ENCODE results near the gene CYBC1. TPM values are rescaled to one million over a fixed set of nuclear protein-coding genes. Genes with fewer than 3 reads are reported as not detected.

CYBC1 gene
- total and polyA plus RNA-seq, 2 of the 8 experiments (the other 6 are each of a cell fraction or from before 2014, with no cell fraction given) = 74.6 to 81.4 TPM

DNA sequence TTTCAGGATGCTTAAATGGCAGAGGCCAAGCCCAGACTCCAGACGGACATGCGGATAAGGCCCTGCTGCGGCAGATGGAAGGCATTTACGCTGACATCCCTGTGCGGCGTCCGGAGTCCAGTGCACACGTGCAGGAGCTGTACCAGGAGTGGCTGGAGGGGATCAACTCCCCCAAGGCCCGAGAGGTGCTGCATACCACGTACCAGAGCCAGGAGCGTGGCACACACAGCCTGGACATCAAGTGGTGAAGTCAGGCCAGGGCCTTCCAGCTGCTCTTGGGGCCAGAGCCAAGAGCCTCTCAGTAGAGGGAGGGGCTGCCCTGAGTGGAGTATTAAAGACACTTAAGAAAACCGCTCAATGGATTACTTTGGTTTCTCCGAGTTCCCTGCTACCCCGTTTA lies 37.4 kb upstream of the CYBC1 start:
- Histone ChIP-seq H3K14ac (ENCODE audit: insufficient read length) (no peak overlapping the region), H3K23me2 (ENCODE audit: low read depth, low read length) (no peaks in the 10 kb centered on the region), H3K36me3 (ENCODE audit: control insufficient read depth in 2 of 4, insufficient read depth in 4 of 4, low read length in 3 of 4) (peaks cover 9 to 44% (median 30%) of the 10 kb centered on the region in 4 experiments; a peak in 6 of 8 replicates), H2BK5ac (ENCODE audit: low read depth, low read length) (no peak overlapping the region), H3K56ac (replicated peaks; ENCODE audit: insufficient read length, low read depth, low read length) (no peak overlapping the region), H4K91ac (replicated peaks; ENCODE audit: insufficient read length, low read length) (no peak overlapping the region), H3K4me3 (ENCODE audit: extremely low read depth in 1 of 4, insufficient read depth in 2 of 4, low read depth in 3 of 4, low read length in 4 of 4) (no peak overlapping the region), H2BK120ac (replicated peaks; ENCODE audit: low read depth, low read length) (no peak overlapping the region), H3K4me1 (replicated peaks in 1 of 4; ENCODE audit: control insufficient read depth in 3 of 4, insufficient read depth in 4 of 4, low read length in 3 of 4) (no peaks in the 10 kb centered on the region), H3K27me3 (replicated peaks in 1 of 4; ENCODE audit: control insufficient read depth in 3 of 4, extremely low read depth in 1 of 4, insufficient read depth in 3 of 4, low read length in 3 of 4) (no peaks in the 10 kb centered on the region), H2AFZ (ENCODE audit: low read length) (no peak overlapping the region), H3K4ac (replicated peaks; ENCODE audit: insufficient read length, low read depth, low read length) (no peak overlapping the region), H4K5ac (ENCODE audit: insufficient read length, low read depth, low read length) (no peak overlapping the region), H2AK5ac (ENCODE audit: low read depth, low read length) (no peak overlapping the region), H4K20me1 (replicated peaks in 1 of 2; ENCODE audit: control insufficient read depth in 1 of 2, insufficient read depth in 2 of 2, low read length in 2 of 2) (peaks cover 0 to 4% of the 10 kb centered on the region in 2 experiments), H3K18ac (ENCODE audit: extremely low read depth, low read length) (no peak overlapping the region), H4K8ac (ENCODE audit: extremely low read depth, insufficient read depth, low read length) (no peak overlapping the region), H3K9ac (replicated peaks in 1 of 4; ENCODE audit: extremely low read depth in 1 of 4, low read depth in 3 of 4, low read length in 3 of 4) (no peak overlapping the region), H3K27ac (ENCODE audit: low read depth, low read length) (no peak overlapping the region), H2BK20ac (ENCODE audit: low read length) (no peak overlapping the region), H3K4me2 (ENCODE audit: insufficient read depth in 1 of 2, low read depth in 2 of 2, low read length in 2 of 2) (no peak overlapping the region), H3K79me2 (ENCODE audit: control insufficient read depth in 1 of 2, insufficient read depth in 2 of 2, low read length in 2 of 2) (no peaks in the 10 kb centered on the region), H2BK12ac (ENCODE audit: low read depth, low read length) (no peak overlapping the region), H3K79me1 (ENCODE audit: low read depth, low read length) (no peaks in the 10 kb centered on the region), H3K9me3 (ENCODE audit: insufficient read depth in 2 of 2, low read depth in 1 of 2, low read length in 1 of 2) (no peaks in the 10 kb centered on the region), H2BK15ac (ENCODE audit: low read length) (no peak overlapping the region), H3K23ac (ENCODE audit: insufficient read length) (no peak overlapping the region)
- CTCF ChIA-PET (ENCODE audit: partially characterized antibody) = interaction anchor here (1.3 to 1.6 kb wide), 2 partner anchors 65 to 66 kb away, joined by 3 to 7 read pairs; no protein-coding TSS in a partner anchor
- POLR2A ChIA-PET (ENCODE audit: partially characterized antibody) = no interaction called here
- no peak for DNase-seq (ENCODE audit: low read depth in 1 of 2, low spot score in 2 of 2)
- FAIRE-seq = no peak
- no peak for TF ChIP-seq KDM1A (IDR thresholded peaks at IDR 0.05; ENCODE audit: borderline replicate concordance, low read length)
- no peak for TF ChIP-seq TAF1 (IDR thresholded peaks at IDR 0.05; ENCODE audit: low read depth, low read length)
- no peak for TF ChIP-seq USF2 (IDR thresholded peaks at IDR 0.05; ENCODE audit: low read length)
- TF ChIP-seq FOSL1 (IDR thresholded peaks at IDR 0.05; ENCODE audit: insufficient read depth, low read depth, low read length) = no peak
- no peak for TF ChIP-seq SIRT6 (IDR thresholded peaks at IDR 0.05; ENCODE audit: low read length)
- no peak for TF ChIP-seq RFX5 (IDR thresholded peaks at IDR 0.05; ENCODE audit: borderline replicate concordance, low read depth, low read length)
- TF ChIP-seq POLR2A (IDR thresholded peaks at IDR 0.05; ENCODE audit: control extremely low read depth in 1 of 2, low read depth in 2 of 2, low read length in 2 of 2) = no peak
- TF ChIP-seq PHF8 (conservative IDR thresholded peaks at IDR 0.05; ENCODE audit: low read depth, low read length) = no peak
- 89% methylated on average over 14 of the region's 14 CpGs; no CpG with 5 or more reads in 1 of the 2 experiments for WGBS, 2 experiments (ENCODE audit: extremely low coverage in 1 of 2, insufficient coverage in 1 of 2, insufficient read length in 1 of 2, insufficient replicate concordance in 2 of 2, low coverage in 1 of 2, low lambda C conversion rate in 2 of 2, missing lambda C conversion rate in 1 of 2)

Data from H1 (cell line).